G401.6 (cell line): ENCODE data around the gene DYNLT2B.
"Not testable (repeated sequence)": the region's sequence is repeated elsewhere in the genome, so short reads cannot be mapped to it uniquely, and the experiment has no call there.

Experiments
- FAIRE-seq: peaks from 2 replicates; lab custom pipeline; 2012; peaks lifted over from hg19 to GRCh38; lab: Jason Lieb, UNC

Gene DYNLT2B

GRCh38 chr3:196317687-196318467 is at the start of gene DYNLT2B:
Gene DYNLT2B, minus strand, starts transcription at chr3:196318240. Its CDS starts 88 bp downstream, at chr3:196318152.
- no peak for FAIRE-seq

- FAIRE-seq = no peak
These were observed 47.7 kb upstream of the DYNLT2B start for GRCh38 chr3:196365736-196366135.

- FAIRE-seq = no peak
These were observed 42.5 kb upstream of the DYNLT2B start for GRCh38 chr3:196360586-196360985.

- FAIRE-seq = not testable (repeated sequence)
These were observed 40.5 kb upstream of the DYNLT2B start for GRCh38 chr3:196358540-196358939.

- no peak for FAIRE-seq
These were observed 39.9 kb upstream of the DYNLT2B start for GRCh38 chr3:196357905-196358304.

GRCh38 chr3:196356556-196356955 is 38.5 kb upstream of the DYNLT2B start:
- no peak for FAIRE-seq

- FAIRE-seq = no peak
These were observed 37.6 kb upstream of the DYNLT2B start for GRCh38 chr3:196355668-196356067.

GRCh38 chr3:196354132-196354531 is 36.1 kb upstream of the DYNLT2B start:
- no peak for FAIRE-seq

- no peak for FAIRE-seq
These were observed 33.5 kb upstream of the DYNLT2B start for GRCh38 chr3:196351541-196351940.

- no peak for FAIRE-seq
These were observed 32.0 kb upstream of the DYNLT2B start for GRCh38 chr3:196350067-196350466.

- no peak for FAIRE-seq
These were observed 30.7 kb upstream of the DYNLT2B start for GRCh38 chr3:196348698-196349097.

GRCh38 chr3:196344663-196345062 is 26.6 kb upstream of the DYNLT2B start:
- no peak for FAIRE-seq

GRCh38 chr3:196343917-196344316 is 25.9 kb upstream of the DYNLT2B start:
- not testable (repeated sequence) for FAIRE-seq

GRCh38 chr3:196341137-196341536 is 23.1 kb upstream of the DYNLT2B start:
- no peak for FAIRE-seq

- FAIRE-seq = no peak
These were observed 22.4 kb upstream of the DYNLT2B start for GRCh38 chr3:196340466-196340865.

- no peak for FAIRE-seq
These were observed 21.6 kb upstream of the DYNLT2B start for GRCh38 chr3:196339493-196340254.

GRCh38 chr3:196339044-196339443 is 21.0 kb upstream of the DYNLT2B start:
- FAIRE-seq = no peak

- FAIRE-seq = no peak
These were observed 18.5 kb upstream of the DYNLT2B start for GRCh38 chr3:196336319-196337145.

- no peak for FAIRE-seq
These were observed 17.5 kb upstream of the DYNLT2B start for GRCh38 chr3:196335503-196335948.

- FAIRE-seq = no peak
These were observed 16.9 kb upstream of the DYNLT2B start for GRCh38 chr3:196334982-196335381.

- FAIRE-seq = no peak
These were observed 14.1 kb upstream of the DYNLT2B start for GRCh38 chr3:196332168-196332567.

- no peak for FAIRE-seq
These were observed 9.4 kb upstream of the DYNLT2B start for GRCh38 chr3:196327405-196327804.

GRCh38 chr3:196326936-196327335 is 8.9 kb upstream of the DYNLT2B start:
- no peak for FAIRE-seq
